Esophagus squamous epithelium (tissue), 5 donors: ENCODE measurements around the gene CCNE1. TPM values are rescaled to one million over a fixed set of nuclear protein-coding genes. Genes with fewer than 3 reads are reported as not detected.
A peak's percentile ranks its signal among the peaks of the same experiment; 100 is the strongest.

Experiments
- DNase-seq: peaks from one replicate; lab custom pipeline; 2025; lab: John Stamatoyannopoulos, UW
- H3K27ac ChIP-seq, 4 donors: fragments of 200-600 bp; sonication (generic); one replicate each; pipeline ENCODE4 v1.5.1; 2016 to 2019; ENCODE audit warnings: mild to moderate bottlenecking in 1 of 4
- H3K27me3 ChIP-seq, 4 donors: fragments of 200-600 bp; sonication (generic); 1 replicate in 3 of 4; 2 replicates in 1 of 4; pipeline versions ENCODE4 v1.5.1 to v1.6.0; 2017 to 2021; ENCODE audit warnings: antibody characterized with exemption in 1 of 4
- H3K36me3 ChIP-seq, 3 donors: fragments of 200-600 bp; sonication (generic); one replicate each; pipeline ENCODE4 v1.5.1; 2016 to 2019
- H3K4me1 ChIP-seq, 3 donors: fragments of 200-600 bp; sonication (generic); one replicate each; pipeline ENCODE4 v1.5.1; 2017 to 2019
- H3K4me3 ChIP-seq, 4 donors: fragments of 200-600 bp; sonication (generic); 1 replicate in 3 of 4; 2 replicates in 1 of 4; pipeline ENCODE4 v1.5.1; 2016 to 2019; ENCODE audit warnings: mild to moderate bottlenecking in 2 of 4, moderate library complexity in 1 of 4
- H3K9me3 ChIP-seq, 3 donors: fragments of 200-600 bp; sonication (generic); one replicate each; pipeline ENCODE4 v1.5.1; 2016 to 2019
- CTCF ChIP-seq, 6 experiments: fragments of 450-650 bp in 4 of 6; fragments of 200-600 bp in 2 of 6; sonication (generic) in 2 of 6; IDR thresholded peaks; one replicate each; pipeline ENCODE4 v1.5.1; 2016 to 2019; ENCODE audit warnings: antibody characterized with exemption in 6 of 6, mild to moderate bottlenecking in 4 of 6, moderate library complexity in 4 of 6
- POLR2A ChIP-seq, 4 donors: fragments of 450-650 bp; IDR thresholded peaks; one replicate each; pipeline ENCODE4 v1.6.1; 2017; ENCODE audit warnings: antibody characterized with exemption in 4 of 4, mild to moderate bottlenecking in 4 of 4, moderate library complexity in 3 of 4
- WGBS, 2 donors: methylation state at CpG; one replicate each; pipeline ENCODE4 v1.1.5; 2018; 5-methylcytosine and 5-hydroxymethylcytosine counted together
- intact Hi-C: fragments of 100-400 bp; cut with DNase I; formaldehyde crosslinking; loops from one replicate; pipeline ENCODE4 v1.15.0; 2022
- total RNA-seq, 4 donors: library from RNA; depleted of rRNA; stranded (reverse); fragments of >200 nt; gene quantifications; one replicate each; pipeline ENCODE4 v1.1.0, GENCODE V29; 2016
- donor health status: DM: yes; HTN: yes; CAD: no.

The CCNE1 gene
- total RNA-seq, 4 donors from 2014 or later: 3.2 to 9.4 (median 5.4) TPM

GRCh38 chr19:29767039-29767735 lies 44.6 kb upstream of the CCNE1 start:
- Histone ChIP-seq H3K4me1 (peaks cover 0 to 4% (median 0%) of the 10 kb centered on the region in 3 donors), H3K27ac (no peak overlapping the region), H3K4me3 (no peak overlapping the region), H3K9me3 (no peaks in the 10 kb centered on the region), H3K27me3 (peaks cover 0 to 3% (median 0%) of the 10 kb centered on the region in 4 donors), H3K36me3 (no peaks in the 10 kb centered on the region)
- TF ChIP-seq POLR2A (IDR thresholded peaks at IDR 0.05) (no peak), CTCF (IDR thresholded peaks at IDR 0.05) (no peak)
- intact Hi-C loops: no loop called here
- DNase-seq: no peak
- 57 to 59% methylated on average over 6 to 7 of the region's 8 CpGs for WGBS, 2 donors

GRCh38 chr19:29768166-29768565 lies 43.6 kb upstream of the CCNE1 start:
- DNase-seq: no peak
- Histone ChIP-seq H3K9me3 (no peaks in the 10 kb centered on the region), H3K4me3 (no peak overlapping the region), H3K27me3 (peaks cover 0 to 3% (median 0%) of the 10 kb centered on the region in 4 donors), H3K36me3 (no peaks in the 10 kb centered on the region), H3K4me1 (peaks cover 0 to 4% (median 0%) of the 10 kb centered on the region in 3 donors), H3K27ac (no peak overlapping the region)
- TF ChIP-seq POLR2A (IDR thresholded peaks at IDR 0.05): no peak
- intact Hi-C loops: no loop called here
- WGBS, 2 donors: 67 to 77% methylated on average over 1 to 9 of the region's 10 CpGs

- H3K4me3 ChIP-seq: no peak overlapping the region
- no peaks in the 10 kb centered on the region for H3K27me3 ChIP-seq
- no peak for DNase-seq
- peaks cover 0 to 4% (median 0%) of the 10 kb centered on the region in 3 donors for H3K4me1 ChIP-seq
- intact Hi-C loops: loop anchor here (5.0 kb wide), 1 partner anchor 97 kb away; no protein-coding TSS in a partner anchor
- no peaks in the 10 kb centered on the region for H3K36me3 ChIP-seq
- WGBS, 2 donors: 72 to 90% methylated on average over 2 to 4 of the region's 8 CpGs
- TF ChIP-seq POLR2A (IDR thresholded peaks at IDR 0.05): no peak
- no peak for TF ChIP-seq CTCF (IDR thresholded peaks at IDR 0.05)
- H3K27ac ChIP-seq: no peak overlapping the region
- no peaks in the 10 kb centered on the region for H3K9me3 ChIP-seq
Measured at GRCh38 chr19:29769997-29770396, 41.8 kb upstream of the CCNE1 start.

GRCh38 chr19:29770648-29771047 lies 41.1 kb upstream of the CCNE1 start:
- H3K27ac ChIP-seq: no peak overlapping the region
- WGBS, 2 donors: 80% methylated on average over 7 of the region's 7 CpGs
- no peaks in the 10 kb centered on the region for H3K36me3 ChIP-seq
- intact Hi-C loops: loop anchor here (5.0 kb wide), 1 partner anchor 97 kb away; no protein-coding TSS in a partner anchor
- H3K4me1 ChIP-seq: peaks cover 0 to 4% (median 0%) of the 10 kb centered on the region in 3 donors
- H3K27me3 ChIP-seq: no peaks in the 10 kb centered on the region
- no peak for DNase-seq
- no peaks in the 10 kb centered on the region for H3K9me3 ChIP-seq
- H3K4me3 ChIP-seq: no peak overlapping the region
- no peak for TF ChIP-seq CTCF (IDR thresholded peaks at IDR 0.05)
- TF ChIP-seq POLR2A (IDR thresholded peaks at IDR 0.05): no peak

GRCh38 chr19:29771708-29772414 lies 39.9 kb upstream of the CCNE1 start:
- Histone ChIP-seq H3K27me3 (no peaks in the 10 kb centered on the region), H3K36me3 (no peaks in the 10 kb centered on the region), H3K27ac (no peak overlapping the region), H3K9me3 (no peaks in the 10 kb centered on the region), H3K4me3 (no peak overlapping the region), H3K4me1 (peaks cover 0 to 4% (median 0%) of the 10 kb centered on the region in 3 donors)
- TF ChIP-seq POLR2A (IDR thresholded peaks at IDR 0.05) (no peak), CTCF (IDR thresholded peaks at IDR 0.05) (peak in 5 of 6 experiments; percentile 33 to 61 (median 48))
- WGBS, 2 donors: 16 to 25% methylated on average over 12 to 13 of the region's 14 CpGs
- DNase-seq: no peak
- intact Hi-C loops: loop anchor here (5.0 kb wide), 1 partner anchor 95 kb away; no protein-coding TSS in a partner anchor
